Germinal center (tissue), 1 donor: ENCODE measurements around the gene DNAJB6.

Source experiments
- DNase-seq: peaks from one replicate; pipeline ENCODE4 v3.0.0; 2012; ENCODE audit warnings: mixed read lengths, low spot score

DNAJB6 gene

GRCh38 chr7:157409753-157410727 is 73.2 kb downstream of the DNAJB6 start:
- no peak for DNase-seq

- no peak for DNase-seq
Observed at GRCh38 chr7:157410831-157411556, 74.2 kb downstream of the DNAJB6 start.

- DNase-seq, result no peak
Observed at GRCh38 chr7:157411580-157411979, 74.8 kb downstream of the DNAJB6 start.

GRCh38 chr7:157412021-157412443 is 75.2 kb downstream of the DNAJB6 start:
- no peak for DNase-seq

- DNase-seq, result no peak
Observed at GRCh38 chr7:157412491-157413180, 75.8 kb downstream of the DNAJB6 start.

GRCh38 chr7:157413881-157414701 is 77.3 kb downstream of the DNAJB6 start:
- DNase-seq, result no peak

- DNase-seq, result no peak
Observed at GRCh38 chr7:157414702-157415096, 77.9 kb downstream of the DNAJB6 start.

GRCh38 chr7:157415486-157415885 is 78.7 kb downstream of the DNAJB6 start:
- no peak for DNase-seq

GRCh38 chr7:157416011-157416410 is 79.2 kb downstream of the DNAJB6 start:
- DNase-seq, result no peak

- DNase-seq, result no peak
Observed at GRCh38 chr7:157418204-157419034, 81.6 kb downstream of the DNAJB6 start.

GRCh38 chr7:157419035-157419293 is 82.2 kb downstream of the DNAJB6 start:
- DNase-seq, result no peak

GRCh38 chr7:157422279-157422678 is 85.5 kb downstream of the DNAJB6 start:
- no peak for DNase-seq

- DNase-seq, result no peak
Observed at GRCh38 chr7:157423348-157423747, 86.5 kb downstream of the DNAJB6 start.

- DNase-seq, result no peak
Observed at GRCh38 chr7:157423886-157424565, 87.2 kb downstream of the DNAJB6 start.

- DNase-seq, result no peak
Observed at GRCh38 chr7:157425137-157425731, 88.4 kb downstream of the DNAJB6 start.

- no peak for DNase-seq
Observed at GRCh38 chr7:157425761-157426160, 89.0 kb downstream of the DNAJB6 start.

GRCh38 chr7:157426463-157427301 is 89.9 kb downstream of the DNAJB6 start:
- DNase-seq, result no peak

GRCh38 chr7:157427811-157428553 is 91.2 kb downstream of the DNAJB6 start:
- DNase-seq, result no peak
